H9 (cell line): ENCODE results near the gene TSC2. TPM values are rescaled to one million over a fixed set of nuclear protein-coding genes. Genes with fewer than 3 reads are reported as not detected.

Experiments used
- DNase-seq: peaks from one replicate; pipeline ENCODE4 v3.0.0-alpha.2; 2017
- H2AFZ ChIP-seq: one replicate; pipeline ENCODE4 v1.6.1; 2013; ENCODE audit warnings: mild to moderate bottlenecking, low read length, control low read depth, moderate library complexity
- H2AK5ac ChIP-seq: 2 replicates; pipeline ENCODE4 v1.6.1; 2013; ENCODE audit warnings: low read length, control low read depth, mixed read lengths; ENCODE audit not compliant: insufficient read length
- H2BK120ac ChIP-seq: one replicate; pipeline ENCODE4 v1.6.1; 2013; ENCODE audit warnings: low read depth, mild to moderate bottlenecking, low read length, control low read depth, inconsistent platforms; ENCODE audit not compliant: poor library complexity, severe bottlenecking
- H2BK12ac ChIP-seq: 2 replicates; pipeline ENCODE4 v1.6.1; 2013; ENCODE audit warnings: low read length, control low read depth, mixed read lengths, low read depth; ENCODE audit not compliant: insufficient read length
- H2BK15ac ChIP-seq: 2 replicates; pipeline ENCODE4 v1.6.1; 2013; ENCODE audit warnings: low read depth, low read length, control low read depth
- H2BK20ac ChIP-seq: one replicate; pipeline ENCODE4 v1.6.1; 2013; ENCODE audit warnings: low read depth, mild to moderate bottlenecking, low read length, control low read depth, inconsistent platforms; ENCODE audit not compliant: poor library complexity, severe bottlenecking
- H2BK5ac ChIP-seq: 2 replicates; pipeline ENCODE4 v1.6.1; 2013; ENCODE audit warnings: low read length, control low read depth, mixed read lengths; ENCODE audit not compliant: insufficient read length
- H3K14ac ChIP-seq: 2 replicates; pipeline ENCODE4 v1.6.1; 2013; ENCODE audit warnings: low read length, control low read depth; ENCODE audit not compliant: insufficient read depth
- H3K18ac ChIP-seq: 2 replicates; pipeline ENCODE4 v1.6.1; 2013; ENCODE audit warnings: low read depth, mild to moderate bottlenecking, mixed read lengths, low read length, control low read depth; ENCODE audit not compliant: insufficient read length
- H3K23ac ChIP-seq: 2 replicates; pipeline ENCODE4 v1.6.1; 2013; ENCODE audit warnings: low read length, control low read depth, mixed read lengths, low read depth; ENCODE audit not compliant: insufficient read length
- H3K23me2 ChIP-seq: 2 replicates; pipeline ENCODE4 v1.6.1; 2013; ENCODE audit warnings: low read depth, mild to moderate bottlenecking, mixed read lengths, low read length, control low read depth; ENCODE audit not compliant: insufficient read length, poor library complexity, severe bottlenecking
- H3K27ac ChIP-seq: 2 replicates; pipeline ENCODE4 v1.5.1; 2013; ENCODE audit warnings: low read length, control low read depth, mixed read lengths, low read depth; ENCODE audit not compliant: insufficient read length
- H3K27me3 ChIP-seq: 2 replicates; pipeline ENCODE4 v1.6.1; 2013; ENCODE audit warnings: low read length, control low read depth, inconsistent platforms; ENCODE audit not compliant: insufficient read depth
- H3K4ac ChIP-seq: 2 replicates; pipeline ENCODE4 v1.6.1; 2013; ENCODE audit warnings: low read depth, mild to moderate bottlenecking, control low read depth, inconsistent platforms, low read length, moderate library complexity
- H3K4me1 ChIP-seq: 2 replicates; pipeline ENCODE4 v1.6.1; 2013; ENCODE audit warnings: low read length, control low read depth, inconsistent platforms; ENCODE audit not compliant: insufficient read depth
- H3K4me2 ChIP-seq: 2 replicates; pipeline ENCODE4 v1.6.1; 2013; ENCODE audit warnings: low read length, control low read depth, mixed read lengths; ENCODE audit not compliant: insufficient read length, insufficient read depth
- H3K56ac ChIP-seq: 2 replicates; pipeline ENCODE4 v1.6.1; 2013; ENCODE audit warnings: low read depth, mild to moderate bottlenecking, mixed read lengths, low read length, control low read depth; ENCODE audit not compliant: insufficient read length
- H3K79me1 ChIP-seq: 2 replicates; pipeline ENCODE4 v1.6.1; 2013; ENCODE audit warnings: low read depth, mild to moderate bottlenecking, moderate library complexity, low read length, control low read depth, inconsistent platforms; ENCODE audit not compliant: insufficient read depth, poor library complexity, severe bottlenecking
- H3K79me2 ChIP-seq: 2 replicates; pipeline ENCODE4 v1.6.1; 2013; ENCODE audit warnings: low read length, control low read depth, inconsistent platforms; ENCODE audit not compliant: insufficient read depth
- H3K9ac ChIP-seq: 2 replicates; pipeline ENCODE4 v1.6.1; 2013; ENCODE audit warnings: low read length, control low read depth, mixed read lengths; ENCODE audit not compliant: insufficient read length; ENCODE audit errors: extremely low read depth
- H3K9me3 ChIP-seq: one replicate; pipeline ENCODE4 v1.6.1; 2013; ENCODE audit warnings: low read depth, low read length, inconsistent platforms; ENCODE audit not compliant: control insufficient read depth
- H3T11ph ChIP-seq: one replicate; pipeline ENCODE4 v1.6.1; 2013; ENCODE audit warnings: mild to moderate bottlenecking, low read length, control low read depth, inconsistent platforms
- H4K20me1 ChIP-seq: one replicate; pipeline ENCODE4 v1.6.1; 2013; ENCODE audit not compliant: control insufficient read depth, insufficient read length, insufficient read depth
- H4K5ac ChIP-seq: 2 replicates; pipeline ENCODE4 v1.6.1; 2013; ENCODE audit warnings: low read depth, mild to moderate bottlenecking, mixed read lengths, low read length, control low read depth; ENCODE audit not compliant: insufficient read length
- H4K8ac ChIP-seq: replicated peaks from 2 replicates; pipeline ENCODE4 v1.6.1; 2013; ENCODE audit warnings: low read length, control low read depth, mixed read lengths, low read depth; ENCODE audit not compliant: insufficient read length
- H4K91ac ChIP-seq: 2 replicates; pipeline ENCODE4 v1.6.1; 2013; ENCODE audit warnings: low read depth, mild to moderate bottlenecking, moderate library complexity, mixed read lengths, low read length, control low read depth; ENCODE audit not compliant: insufficient read length
- H3K27ac Mint-ChIP-seq, 3 experiments: 2 replicates in 2 of 3; 3 replicates in 1 of 3; pipeline ENCODE4 v1.8.0; 2020 to 2021; ENCODE audit warnings: mixed read lengths in 3 of 3, mild to moderate bottlenecking in 1 of 3, moderate library complexity in 1 of 3
- H3K27me3 Mint-ChIP-seq: 2 replicates; pipeline ENCODE4 v1.8.0; 2021; ENCODE audit warnings: low read depth, mild to moderate bottlenecking, moderate library complexity, mixed read lengths
- H3K36me3 Mint-ChIP-seq, 3 experiments: 2 replicates in 2 of 3; 3 replicates in 1 of 3; pipeline ENCODE4 v1.8.0; 2020 to 2021; ENCODE audit warnings: low read depth in 3 of 3, mixed read lengths in 3 of 3; ENCODE audit not compliant: insufficient read depth in 1 of 3
- H3K4me1 Mint-ChIP-seq, 2 experiments: 2 replicates each; pipeline ENCODE4 v1.8.0; 2020; ENCODE audit warnings: mixed read lengths in 2 of 2
- H3K4me3 Mint-ChIP-seq, 2 experiments: 2 replicates in 1 of 2; 3 replicates in 1 of 2; pipeline ENCODE4 v1.8.0; 2020 to 2021; ENCODE audit warnings: mild to moderate bottlenecking in 2 of 2, mixed read lengths in 2 of 2, moderate library complexity in 1 of 2
- H3K9me3 Mint-ChIP-seq, 2 experiments: 2 replicates in 1 of 2; 3 replicates in 1 of 2; pipeline ENCODE4 v1.8.0; 2020; ENCODE audit warnings: mild to moderate bottlenecking in 2 of 2, mixed read lengths in 2 of 2, moderate library complexity in 1 of 2
- WGBS: extraction: QIAGEN DNeasy Blood & Tissue Kit; methylation state at CpG from one replicate; pipeline ENCODE4 v1.1.7; 2013; ENCODE audit warnings: missing lambda C conversion rate, low lambda C conversion rate, mixed read lengths; ENCODE audit not compliant: insufficient read length; ENCODE audit errors: extremely low coverage; 5-methylcytosine and 5-hydroxymethylcytosine counted together
- total RNA-seq: library from RNA; stranded (reverse); gene quantifications from 2 replicates; pipeline ENCODE4 v1.2.1, GENCODE V29; 2021
- TF ChIP-seq, protein P1 (sequence below): fragments of 200-600 bp; sonication (generic); conservative IDR thresholded peaks from 3 replicates; pipeline ENCODE4 v1.8.0; 2021; ENCODE audit warnings: antibody characterized with exemption, mild to moderate bottlenecking

TSC2 gene
- total RNA-seq, 1 experiment from 2014 or later = 122 TPM

DNA sequence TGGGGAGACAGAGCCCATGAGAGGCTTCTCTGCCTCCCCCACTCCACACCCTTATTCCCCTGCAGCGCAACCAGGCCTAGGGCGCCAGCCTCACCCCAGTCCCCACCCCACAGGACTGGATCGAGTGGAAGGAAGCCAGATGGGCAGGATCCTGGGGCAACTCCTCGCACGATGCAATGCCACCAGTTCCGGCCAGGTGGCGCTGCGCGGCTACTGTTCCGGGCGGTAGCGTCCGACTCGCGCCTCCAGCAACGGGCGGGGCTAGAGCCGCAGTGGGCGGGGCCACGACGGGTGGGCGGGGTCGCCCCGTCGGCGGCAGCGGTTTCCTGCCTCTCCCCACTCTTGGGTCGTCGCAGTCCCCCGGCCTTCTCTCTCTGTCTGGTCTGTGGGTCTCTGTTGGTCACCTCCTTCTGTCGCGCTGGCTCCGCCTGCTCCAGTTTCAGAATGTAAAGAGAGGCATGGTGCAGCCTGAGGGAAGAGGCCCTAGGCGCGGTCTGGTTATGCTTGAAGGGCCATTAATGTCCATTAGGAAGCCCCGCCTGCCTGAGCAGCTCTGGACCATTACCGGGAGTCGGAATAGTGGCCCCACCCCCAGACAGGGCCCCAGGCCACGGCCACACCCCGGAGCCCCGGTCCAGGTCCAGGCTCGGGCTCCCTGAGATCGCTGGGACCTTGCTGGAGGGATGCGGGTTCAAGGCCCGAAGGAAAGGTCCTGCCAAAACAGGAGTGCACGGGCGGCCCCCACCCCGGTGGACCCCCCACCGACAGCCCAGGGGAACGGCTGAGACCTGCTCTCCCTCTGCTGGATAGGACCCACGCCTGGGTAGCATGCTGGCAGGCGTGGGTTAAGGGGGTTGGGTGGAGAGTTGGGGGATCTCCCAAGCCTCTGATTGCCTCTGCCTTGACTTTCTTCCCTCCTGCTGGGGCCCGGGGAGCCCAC lies 24.4 kb upstream of the TSC2 start:
- H2BK15ac ChIP-seq = no peak overlapping the region
- H3K23me2 ChIP-seq = peaks cover 16% of the 10 kb centered on the region
- H4K5ac ChIP-seq = no peak overlapping the region
- H3K4me1 ChIP-seq = no peaks in the 10 kb centered on the region; the same call in 1 of the 2 replicates
- H3K79me1 ChIP-seq = no peaks in the 10 kb centered on the region
- no CpG with 5 or more reads among the region's 53 CpGs for WGBS
- H2BK12ac ChIP-seq = no peak overlapping the region
- H3K4ac ChIP-seq = no peak overlapping the region
- Mint-ChIP-seq H3K9me3 (peaks cover 0 to 6% of the 10 kb centered on the region in 2 experiments; a peak in 3 of 5 replicates), H3K27me3 (peaks cover 76% of the 10 kb centered on the region), H3K27ac (peak overlapping the region in 2 of 3 experiments; percentile 24 to 90; a peak in 2 of 7 replicates), H3K36me3 (peaks cover 0 to 2% (median 0%) of the 10 kb centered on the region in 3 experiments; a peak in 1 of 7 replicates), H3K4me3 (peak overlapping the region; percentile 67 to 80), H3K4me1 (peaks cover 14 to 16% of the 10 kb centered on the region in 2 experiments)
- H3K18ac ChIP-seq = no peak overlapping the region
- no peak overlapping the region for H2BK5ac ChIP-seq
- H3K23ac ChIP-seq = no peak overlapping the region
- DNase-seq = peak; percentile 94
- peak overlapping the region; percentile 35 for H3K4me2 ChIP-seq
- H3K79me2 ChIP-seq = no peaks in the 10 kb centered on the region
- no peaks in the 10 kb centered on the region for H3K9me3 ChIP-seq
- TF ChIP-seq, protein P1, sequence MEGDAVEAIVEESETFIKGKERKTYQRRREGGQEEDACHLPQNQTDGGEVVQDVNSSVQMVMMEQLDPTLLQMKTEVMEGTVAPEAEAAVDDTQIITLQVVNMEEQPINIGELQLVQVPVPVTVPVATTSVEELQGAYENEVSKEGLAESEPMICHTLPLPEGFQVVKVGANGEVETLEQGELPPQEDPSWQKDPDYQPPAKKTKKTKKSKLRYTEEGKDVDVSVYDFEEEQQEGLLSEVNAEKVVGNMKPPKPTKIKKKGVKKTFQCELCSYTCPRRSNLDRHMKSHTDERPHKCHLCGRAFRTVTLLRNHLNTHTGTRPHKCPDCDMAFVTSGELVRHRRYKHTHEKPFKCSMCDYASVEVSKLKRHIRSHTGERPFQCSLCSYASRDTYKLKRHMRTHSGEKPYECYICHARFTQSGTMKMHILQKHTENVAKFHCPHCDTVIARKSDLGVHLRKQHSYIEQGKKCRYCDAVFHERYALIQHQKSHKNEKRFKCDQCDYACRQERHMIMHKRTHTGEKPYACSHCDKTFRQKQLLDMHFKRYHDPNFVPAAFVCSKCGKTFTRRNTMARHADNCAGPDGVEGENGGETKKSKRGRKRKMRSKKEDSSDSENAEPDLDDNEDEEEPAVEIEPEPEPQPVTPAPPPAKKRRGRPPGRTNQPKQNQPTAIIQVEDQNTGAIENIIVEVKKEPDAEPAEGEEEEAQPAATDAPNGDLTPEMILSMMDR = peak; percentile 96
- no peak overlapping the region for H3T11ph ChIP-seq
- H3K56ac ChIP-seq = no peak overlapping the region
- H3K27ac ChIP-seq = no peak overlapping the region
- H4K20me1 ChIP-seq = no peaks in the 10 kb centered on the region
- H2AFZ ChIP-seq = peak overlapping the region; percentile 88
- no peak overlapping the region for H3K9ac ChIP-seq
- no peak overlapping the region for H4K8ac ChIP-seq
- H3K14ac ChIP-seq = no peak overlapping the region
- H2BK120ac ChIP-seq = no peak overlapping the region
- peaks cover 20% of the 10 kb centered on the region; the same call in 1 of the 2 replicates for H3K27me3 ChIP-seq
- H4K91ac ChIP-seq = no peak overlapping the region
- H2BK20ac ChIP-seq = no peak overlapping the region
- no peak overlapping the region for H2AK5ac ChIP-seq
